Memory B cell (primary cell): Measurements from ENCODE around the gene CRYBG3.
A peak's percentile ranks its signal among the peaks of the same experiment; 100 is the strongest.
"Not testable (repeated sequence)": the region's sequence is repeated elsewhere in the genome, so short reads cannot be mapped to it uniquely, and the experiment has no call there.

Experiments
- ATAC-seq: fragments of 150-1000 bp; cut with Tn5 transposase; 2 replicates; pipeline ENCODE4 v1.10.0; 2021; ENCODE audit warnings: low read depth, mild to moderate bottlenecking, moderate library complexity
- DNase-seq, 2 donors: peaks; one replicate each; pipeline ENCODE4 v3.0.0; 2022; ENCODE audit warnings: low spot score in 2 of 2
- H3K27ac Mint-ChIP-seq: one replicate; pipeline ENCODE4 v1.8.0; 2022; ENCODE audit warnings: mild to moderate bottlenecking, moderate library complexity, mixed read lengths
- H3K27me3 Mint-ChIP-seq: one replicate; pipeline ENCODE4 v1.8.0; 2022; ENCODE audit warnings: mixed read lengths
- H3K36me3 Mint-ChIP-seq: one replicate; pipeline ENCODE4 v1.8.0; 2022; ENCODE audit warnings: mild to moderate bottlenecking, mixed read lengths
- H3K4me1 Mint-ChIP-seq: one replicate; pipeline ENCODE4 v1.8.0; 2022; ENCODE audit warnings: mixed read lengths
- H3K4me3 Mint-ChIP-seq: one replicate; pipeline ENCODE4 v1.8.0; 2022; ENCODE audit warnings: mild to moderate bottlenecking, moderate library complexity, mixed read lengths
- H3K9me3 Mint-ChIP-seq: one replicate; pipeline ENCODE4 v1.8.0; 2022; ENCODE audit warnings: mixed read lengths

The CRYBG3 gene

GRCh38 chr3:97823046-97824004 is 1.5 kb downstream of the CRYBG3 start:
- Mint-ChIP-seq H3K27me3 (peaks cover 20% of the 10 kb centered on the region), H3K36me3 (no peaks in the 10 kb centered on the region), H3K9me3 (no peaks in the 10 kb centered on the region), H3K4me3 (peak overlapping the region; percentile 90), H3K4me1 (peaks cover 15% of the 10 kb centered on the region), H3K27ac (peak overlapping the region; percentile 29)
- ATAC-seq: no peak
- DNase-seq: peak in 1 of 2 donors; percentile 10

- Mint-ChIP-seq H3K36me3 (no peaks in the 10 kb centered on the region), H3K27me3 (peaks cover 17% of the 10 kb centered on the region), H3K27ac (no peak overlapping the region), H3K4me1 (peaks cover 15% of the 10 kb centered on the region), H3K9me3 (no peaks in the 10 kb centered on the region), H3K4me3 (no peak overlapping the region)
- DNase-seq: no peak
- ATAC-seq: no peak
Measured at GRCh38 chr3:97825101-97825500, 3.3 kb downstream of the CRYBG3 start.

GRCh38 chr3:97827741-97828471 is 6.1 kb downstream of the CRYBG3 start:
- Mint-ChIP-seq H3K4me1 (peaks cover 9% of the 10 kb centered on the region), H3K27me3 (peaks cover 10% of the 10 kb centered on the region), H3K4me3 (no peak overlapping the region), H3K9me3 (peaks cover 6% of the 10 kb centered on the region), H3K27ac (no peak overlapping the region), H3K36me3 (no peaks in the 10 kb centered on the region)
- no peak for ATAC-seq
- no peak for DNase-seq

- Mint-ChIP-seq H3K36me3 (no peaks in the 10 kb centered on the region), H3K4me3 (no peak overlapping the region), H3K4me1 (peaks cover 2% of the 10 kb centered on the region)
Measured at GRCh38 chr3:97829198-97829597, 7.4 kb downstream of the CRYBG3 start.

GRCh38 chr3:97830638-97831037 is 8.8 kb downstream of the CRYBG3 start:
- Mint-ChIP-seq H3K27me3 (peaks cover 6% of the 10 kb centered on the region), H3K27ac (no peak overlapping the region), H3K4me3 (no peak overlapping the region), H3K4me1 (no peaks in the 10 kb centered on the region), H3K36me3 (no peaks in the 10 kb centered on the region), H3K9me3 (peaks cover 6% of the 10 kb centered on the region)
- ATAC-seq (no peak), DNase-seq (no peak)

More at GRCh38 chr3:97829198-97829597, 7.4 kb downstream of the CRYBG3 start:
- DNase-seq: no peak
- peaks cover 6% of the 10 kb centered on the region for H3K9me3 Mint-ChIP-seq
- no peak overlapping the region for H3K27ac Mint-ChIP-seq
- no peak for ATAC-seq
- peaks cover 7% of the 10 kb centered on the region for H3K27me3 Mint-ChIP-seq

- ATAC-seq (no peak), DNase-seq (no peak)
- no peaks in the 10 kb centered on the region for H3K36me3 Mint-ChIP-seq
- H3K27ac Mint-ChIP-seq: no peak overlapping the region
- H3K27me3 Mint-ChIP-seq: peaks cover 5% of the 10 kb centered on the region
- no peak overlapping the region for H3K4me3 Mint-ChIP-seq
- peaks cover 6% of the 10 kb centered on the region for H3K9me3 Mint-ChIP-seq
- no peaks in the 10 kb centered on the region for H3K4me1 Mint-ChIP-seq
Measured at GRCh38 chr3:97831140-97831539, 9.3 kb downstream of the CRYBG3 start.

- DNase-seq, H3K36me3 Mint-ChIP-seq, H3K27me3 Mint-ChIP-seq, ATAC-seq, H3K9me3 Mint-ChIP-seq, H3K4me1 Mint-ChIP-seq, H3K4me3 Mint-ChIP-seq, H3K27ac Mint-ChIP-seq: not testable (repeated sequence)
Measured at GRCh38 chr3:97833184-97833583, 11.4 kb downstream of the CRYBG3 start.

- H3K27me3 Mint-ChIP-seq: peaks cover 5% of the 10 kb centered on the region
- H3K4me3 Mint-ChIP-seq: no peak overlapping the region
- H3K4me1 Mint-ChIP-seq: no peaks in the 10 kb centered on the region
- no peak for ATAC-seq
- H3K27ac Mint-ChIP-seq: no peak overlapping the region
- H3K9me3 Mint-ChIP-seq: peaks cover 6% of the 10 kb centered on the region
- no peak for DNase-seq
- H3K36me3 Mint-ChIP-seq: no peaks in the 10 kb centered on the region
Measured at GRCh38 chr3:97835761-97836160, 13.9 kb downstream of the CRYBG3 start.

GRCh38 chr3:97838393-97838792 is 16.6 kb downstream of the CRYBG3 start:
- Mint-ChIP-seq H3K9me3 (no peaks in the 10 kb centered on the region), H3K4me3 (no peak overlapping the region), H3K36me3 (no peaks in the 10 kb centered on the region)

GRCh38 chr3:97839944-97840343 is 18.1 kb downstream of the CRYBG3 start:
- DNase-seq: no peak
- Mint-ChIP-seq H3K36me3 (no peaks in the 10 kb centered on the region), H3K4me1 (no peaks in the 10 kb centered on the region), H3K27me3 (peaks cover 7% of the 10 kb centered on the region), H3K9me3 (no peaks in the 10 kb centered on the region), H3K27ac (no peak overlapping the region), H3K4me3 (no peak overlapping the region)
- ATAC-seq: no peak

More at GRCh38 chr3:97838393-97838792, 16.6 kb downstream of the CRYBG3 start:
- no peak for DNase-seq
- Mint-ChIP-seq H3K27me3 (peaks cover 5% of the 10 kb centered on the region), H3K4me1 (no peaks in the 10 kb centered on the region), H3K27ac (no peak overlapping the region)
- ATAC-seq: no peak

GRCh38 chr3:97841304-97841703 is 19.5 kb downstream of the CRYBG3 start:
- ATAC-seq (no peak), DNase-seq (no peak)
- Mint-ChIP-seq H3K9me3 (no peaks in the 10 kb centered on the region), H3K36me3 (no peaks in the 10 kb centered on the region), H3K4me1 (no peaks in the 10 kb centered on the region), H3K27me3 (peaks cover 5% of the 10 kb centered on the region), H3K27ac (no peak overlapping the region), H3K4me3 (no peak overlapping the region)

GRCh38 chr3:97841956-97842355 is 20.1 kb downstream of the CRYBG3 start:
- no peak overlapping the region for H3K4me3 Mint-ChIP-seq
- peaks cover 5% of the 10 kb centered on the region for H3K27me3 Mint-ChIP-seq
- no peaks in the 10 kb centered on the region for H3K4me1 Mint-ChIP-seq
- H3K36me3 Mint-ChIP-seq: no peaks in the 10 kb centered on the region
- H3K9me3 Mint-ChIP-seq: no peaks in the 10 kb centered on the region
- no peak overlapping the region for H3K27ac Mint-ChIP-seq
- ATAC-seq (no peak), DNase-seq (no peak)

- Mint-ChIP-seq H3K9me3 (peaks cover 1% of the 10 kb centered on the region), H3K27ac (no peak overlapping the region), H3K27me3 (peaks cover 3% of the 10 kb centered on the region), H3K4me1 (no peaks in the 10 kb centered on the region), H3K36me3 (peaks cover 2% of the 10 kb centered on the region), H3K4me3 (no peak overlapping the region)
- DNase-seq: no peak
- ATAC-seq: no peak
Measured at GRCh38 chr3:97848779-97849178, 27.0 kb downstream of the CRYBG3 start.

- DNase-seq (no peak), ATAC-seq (no peak)
- Mint-ChIP-seq H3K27me3 (peaks cover 1% of the 10 kb centered on the region), H3K36me3 (peaks cover 2% of the 10 kb centered on the region), H3K4me3 (no peak overlapping the region), H3K9me3 (peaks cover 6% of the 10 kb centered on the region), H3K27ac (no peak overlapping the region), H3K4me1 (no peaks in the 10 kb centered on the region)
Measured at GRCh38 chr3:97857401-97857800, 35.6 kb downstream of the CRYBG3 start.
